Peyer's patch (tissue), 4 donors: ENCODE measurements around the gene BPIFA1.

Source experiments
- CTCF ChIP-seq, 6 experiments: fragments of 450-650 bp in 4 of 6; fragments of 200-600 bp in 2 of 6; sonication (generic) in 1 of 6; IDR thresholded peaks; one replicate each; pipeline ENCODE4 v1.5.1; 2017 to 2019; ENCODE audit warnings: antibody characterized with exemption in 6 of 6, mild to moderate bottlenecking in 3 of 6, moderate library complexity in 1 of 6
- POLR2A ChIP-seq, 2 donors: fragments of 450-650 bp; IDR thresholded peaks; one replicate each; pipeline ENCODE4 v1.5.1; 2017; ENCODE audit warnings: antibody characterized with exemption in 2 of 2, mild to moderate bottlenecking in 2 of 2, moderate library complexity in 2 of 2

- TF ChIP-seq POLR2A (IDR thresholded peaks at IDR 0.05) (no peak), CTCF (IDR thresholded peaks at IDR 0.05) (no peak)
Measured at GRCh38 chr20:33273117-33273851, 37.5 kb downstream of the BPIFA1 start.
